ENCODE results near the gene AIF1.

AIF1 gene

DNA sequence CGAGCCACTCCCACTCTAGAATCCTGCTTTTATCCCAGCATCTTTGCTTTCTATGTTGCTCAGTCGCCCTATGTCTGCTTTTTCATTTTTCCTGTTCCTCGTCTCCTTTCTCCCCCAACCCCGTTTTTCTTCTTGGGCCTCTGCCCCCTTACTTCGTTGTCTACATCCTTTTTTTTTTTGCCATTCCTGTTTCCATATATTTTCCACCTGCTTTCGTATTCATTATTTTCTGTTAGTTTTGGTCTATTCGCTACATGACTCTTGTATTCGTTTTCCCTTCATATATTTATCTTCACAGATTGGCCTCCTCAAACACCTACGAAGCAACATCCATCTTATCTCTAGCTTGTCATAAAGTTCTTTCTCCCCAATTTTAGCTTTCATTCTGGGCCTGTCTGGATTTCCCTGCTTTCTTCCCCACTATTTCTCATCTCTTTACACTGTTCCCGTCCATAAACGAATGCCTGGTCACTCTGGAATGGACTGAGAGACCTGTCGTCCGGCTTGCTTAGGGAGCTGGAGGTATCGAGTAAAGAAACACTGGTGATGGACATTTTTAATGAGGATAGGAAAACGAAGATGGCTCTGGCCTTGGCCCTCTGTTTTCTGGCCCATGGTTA lies 6.4 kb downstream of the AIF1 start:
- DNase-seq: no peak

GRCh38 chr6:31621991-31622390 lies 7.0 kb downstream of the AIF1 start:
- DNase-seq: no peak

DNA sequence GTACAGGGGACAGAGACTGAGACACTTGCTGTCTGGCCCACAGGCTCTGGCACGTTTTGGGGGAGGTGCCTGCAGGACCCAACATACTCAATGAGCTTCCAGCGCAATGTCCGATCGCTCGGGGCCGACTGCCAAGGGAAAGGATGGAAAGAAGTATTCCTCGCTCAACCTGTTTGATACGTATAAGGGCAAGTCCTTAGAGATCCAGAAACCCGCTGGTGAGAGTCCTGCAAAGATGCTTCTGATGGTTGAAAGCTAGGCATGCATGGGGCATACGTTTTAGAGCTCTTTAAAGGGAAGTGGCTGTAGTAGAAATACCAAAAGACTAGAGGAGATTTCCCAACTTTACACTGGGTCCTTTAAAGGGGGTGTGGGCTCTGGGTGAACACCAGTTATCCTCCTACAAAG lies 7.7 kb downstream of the AIF1 start:
- no peak for DNase-seq

DNA sequence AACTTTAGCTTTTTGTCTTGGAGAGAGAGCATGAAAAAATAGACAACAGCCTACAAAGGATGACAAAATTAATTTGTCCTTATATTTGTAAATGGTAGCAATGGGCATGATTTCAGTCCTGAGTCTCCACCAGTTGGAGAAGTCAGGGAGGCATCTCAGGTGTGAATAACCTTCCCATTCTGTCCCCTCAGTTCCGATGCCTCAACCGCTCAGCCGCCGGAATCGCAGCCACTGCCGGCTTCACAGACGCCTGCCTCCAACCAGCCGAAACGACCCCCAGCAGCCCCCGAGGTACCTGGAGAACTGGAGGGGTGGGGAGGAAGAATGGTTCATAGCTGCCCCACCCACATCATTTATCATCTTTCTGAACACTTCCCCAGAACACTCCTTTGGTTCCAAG lies 9.0 kb downstream of the AIF1 start:
- DNase-seq: no peak

- DNase-seq: no peak
Measured at GRCh38 chr6:31626952-31627351, 11.9 kb downstream of the AIF1 start.

GRCh38 chr6:31627690-31628287 lies 12.8 kb downstream of the AIF1 start:
- DNase-seq: no peak

DNA sequence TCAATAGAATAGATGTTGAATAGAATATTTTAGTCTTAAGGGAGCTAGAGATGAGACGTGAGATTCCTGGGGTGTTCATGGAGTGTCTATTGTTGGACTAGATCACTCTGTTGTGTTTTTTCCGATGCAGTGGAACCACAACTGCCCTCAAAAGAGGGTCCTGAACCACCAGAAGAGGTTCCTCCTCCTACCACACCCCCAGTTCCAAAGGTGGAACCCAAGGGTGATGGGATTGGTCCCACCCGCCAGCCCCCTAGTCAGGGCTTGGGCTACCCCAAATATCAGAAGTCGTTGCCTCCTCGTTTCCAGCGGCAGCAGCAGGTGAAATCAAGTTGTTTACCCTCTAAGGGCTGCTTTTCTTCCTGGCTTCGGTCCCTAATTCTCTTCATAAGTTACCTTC lies 14.0 kb downstream of the AIF1 start:
- DNase-seq: no peak

DNA sequence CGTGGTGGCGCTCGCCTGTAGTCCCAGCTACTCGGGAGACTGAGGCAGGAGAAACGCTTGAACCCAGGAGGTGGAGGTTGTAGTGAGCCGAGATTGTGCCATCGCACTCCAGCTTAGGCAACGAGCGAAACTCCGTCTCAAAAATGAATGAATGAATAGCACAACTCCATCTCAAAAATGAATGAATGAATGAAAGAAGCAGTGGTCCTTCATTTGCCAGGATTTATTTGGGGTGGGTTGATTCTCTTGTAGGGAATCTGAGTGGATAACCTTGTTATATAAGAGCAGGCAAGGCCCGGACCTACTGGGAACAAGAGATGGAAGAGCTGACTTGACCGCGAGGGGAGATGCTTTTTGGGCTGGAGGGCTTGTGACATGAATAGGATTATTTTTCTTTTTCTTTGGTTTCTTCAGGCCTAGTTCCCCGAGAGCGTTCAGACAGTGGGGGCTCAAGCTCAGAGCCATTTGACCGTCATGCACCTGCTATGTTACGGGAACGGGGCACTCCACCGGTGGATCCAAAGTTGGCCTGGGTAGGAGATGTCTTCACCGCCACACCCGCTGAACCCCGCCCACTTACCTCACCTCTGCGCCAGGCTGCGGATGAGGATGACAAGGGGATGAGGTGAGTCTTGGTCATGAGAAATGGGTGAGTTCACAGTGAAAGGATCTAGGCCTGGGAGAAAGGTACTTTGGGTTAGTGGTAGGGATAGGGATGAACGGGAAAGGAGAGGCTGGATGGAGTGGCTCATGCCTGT lies 15.3 kb downstream of the AIF1 start:
- no peak for DNase-seq

DNA sequence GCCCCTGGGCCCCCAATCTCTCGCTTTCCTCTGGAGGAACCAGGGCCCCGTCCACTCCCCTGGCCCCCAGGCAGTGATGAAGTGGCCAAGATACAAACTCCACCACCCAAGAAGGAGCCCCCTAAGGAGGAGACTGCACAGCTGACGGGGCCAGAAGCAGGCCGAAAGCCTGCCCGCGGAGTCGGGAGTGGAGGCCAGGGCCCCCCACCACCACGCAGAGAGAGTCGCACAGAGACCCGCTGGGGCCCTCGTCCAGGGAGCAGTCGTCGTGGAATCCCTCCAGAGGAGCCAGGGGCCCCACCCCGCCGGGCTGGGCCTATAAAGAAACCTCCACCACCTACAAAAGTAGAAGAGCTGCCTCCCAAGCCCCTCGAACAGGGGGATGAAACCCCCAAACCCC lies 16.2 kb downstream of the AIF1 start:
- DNase-seq: no peak

GRCh38 chr6:31631681-31632278 lies 16.7 kb downstream of the AIF1 start:
- no peak for DNase-seq

GRCh38 chr6:31632279-31632946 lies 17.4 kb downstream of the AIF1 start:
- no peak for DNase-seq

- no peak for DNase-seq
Measured at GRCh38 chr6:31633447-31633846, 18.4 kb downstream of the AIF1 start.

DNA sequence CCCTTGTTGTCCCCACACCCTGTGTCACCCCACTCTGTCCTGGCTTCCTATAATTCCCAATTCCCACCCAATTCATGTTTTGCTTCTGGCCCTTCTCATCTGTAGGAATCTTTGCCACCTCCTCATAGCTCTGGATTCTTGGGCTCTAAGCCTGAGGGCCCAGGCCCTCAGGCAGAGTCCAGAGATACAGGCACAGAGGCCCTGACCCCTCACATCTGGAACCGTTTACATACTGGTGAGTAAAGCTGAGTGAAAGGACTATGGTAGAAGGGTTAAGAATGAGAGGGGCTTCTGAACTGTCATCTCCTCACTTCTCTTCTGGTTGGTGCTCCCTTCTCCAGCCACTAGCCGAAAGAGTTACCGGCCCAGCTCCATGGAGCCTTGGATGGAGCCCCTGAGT lies 19.1 kb downstream of the AIF1 start:
- DNase-seq: no peak

GRCh38 chr6:31634969-31635575 lies 20.0 kb downstream of the AIF1 start:
- no peak for DNase-seq

DNA sequence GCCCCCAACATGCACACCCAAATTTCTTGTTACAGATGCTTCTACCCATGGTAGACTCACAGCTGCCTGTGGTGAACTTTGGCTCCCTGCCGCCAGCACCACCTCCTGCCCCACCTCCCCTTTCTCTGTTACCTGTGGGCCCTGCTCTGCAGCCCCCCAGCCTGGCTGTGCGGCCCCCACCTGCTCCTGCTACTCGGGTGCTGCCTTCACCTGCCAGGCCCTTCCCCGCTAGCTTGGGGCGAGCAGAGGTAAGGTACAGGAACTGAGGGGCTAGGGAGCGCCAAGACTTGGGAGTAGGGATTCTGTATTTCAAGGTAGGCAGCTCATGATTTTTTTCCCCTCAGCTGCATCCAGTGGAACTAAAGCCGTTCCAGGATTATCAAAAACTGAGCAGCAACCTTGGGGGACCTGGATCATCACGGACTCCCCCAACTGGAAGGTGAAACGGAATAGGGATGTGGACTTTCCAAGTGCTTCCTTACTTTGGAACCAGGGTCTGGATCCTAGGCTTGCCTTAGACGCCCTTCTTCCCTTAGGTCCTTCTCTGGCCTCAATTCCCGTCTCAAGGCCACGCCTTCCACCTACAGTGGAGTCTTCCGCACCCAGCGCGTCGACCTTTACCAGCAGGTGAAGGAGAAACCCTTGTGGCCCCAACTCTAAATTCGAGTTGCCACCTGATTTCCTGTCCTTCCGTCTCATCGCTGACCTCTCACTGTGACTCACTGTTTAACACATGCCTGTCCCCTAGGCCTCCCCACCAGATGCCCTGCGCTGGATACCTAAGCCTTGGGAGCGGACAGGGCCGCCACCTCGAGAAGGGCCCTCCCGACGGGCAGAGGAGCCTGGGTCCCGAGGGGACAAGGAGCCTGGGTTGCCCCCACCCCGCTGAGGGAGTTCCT lies 21.9 kb downstream of the AIF1 start:
- no peak for DNase-seq

- DNase-seq: no peak
Measured at GRCh38 chr6:31639043-31639442, 24.0 kb downstream of the AIF1 start.

DNA sequence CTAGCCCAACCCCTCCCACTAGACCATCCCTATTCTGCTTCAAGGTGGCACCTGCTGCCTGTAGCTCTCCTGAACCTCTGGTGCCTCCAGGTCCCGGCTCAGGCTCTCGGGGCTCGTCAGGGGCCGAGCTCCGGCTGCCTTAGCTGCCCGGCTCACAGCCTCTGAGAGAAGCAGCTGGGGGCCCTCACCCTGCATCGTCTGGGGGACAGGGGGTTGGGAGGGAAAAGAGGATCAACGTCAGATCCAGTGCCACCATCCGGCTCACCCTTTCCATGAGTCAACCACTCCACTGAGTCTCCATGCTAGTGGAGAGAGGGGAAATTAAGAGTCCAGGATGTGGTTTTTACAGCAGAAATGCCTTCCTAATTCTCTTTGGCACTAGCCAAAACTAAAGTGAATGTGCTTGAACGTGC lies 24.4 kb downstream of the AIF1 start:
- DNase-seq: no peak

DNA sequence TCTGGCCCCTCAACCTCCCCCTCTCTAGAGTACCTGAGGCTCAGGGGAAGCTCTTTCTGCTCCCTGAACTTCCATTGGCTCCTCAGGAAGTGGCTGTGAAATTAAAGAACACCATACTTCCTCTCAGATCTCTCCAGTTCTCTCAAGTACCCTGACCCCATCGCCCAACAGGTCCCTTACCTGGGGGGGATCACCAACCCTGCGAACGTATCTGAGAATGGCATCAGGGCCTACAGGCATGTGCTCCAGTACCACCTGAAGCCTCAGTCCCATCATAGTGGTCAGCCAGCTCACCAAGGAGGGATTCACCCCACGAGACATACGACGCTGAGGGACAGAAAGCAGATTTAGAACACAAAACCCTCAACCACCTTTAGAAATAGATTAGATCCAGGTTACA lies 25.6 kb downstream of the AIF1 start:
- no peak for DNase-seq

DNA sequence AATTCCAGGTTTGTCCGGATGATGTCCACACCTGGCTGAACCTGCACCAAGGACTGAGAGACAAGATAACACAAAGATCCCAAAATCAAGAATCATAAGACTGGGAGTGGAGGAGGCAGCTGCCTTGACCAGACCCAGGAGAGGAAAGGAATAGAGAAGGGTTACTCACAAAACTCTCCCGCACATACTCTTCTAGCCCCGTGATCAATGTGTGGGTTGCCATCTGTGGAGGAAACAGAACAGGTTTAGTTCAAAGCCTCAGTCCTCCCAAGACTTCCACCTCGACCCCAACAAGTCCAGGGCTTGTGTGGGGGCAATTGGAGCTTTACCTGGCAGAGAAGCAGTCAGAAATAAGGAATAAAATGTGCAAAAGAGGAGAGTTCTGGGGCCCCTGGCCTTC lies 26.3 kb downstream of the AIF1 start:
- DNase-seq: no peak

- no peak for DNase-seq
Measured at GRCh38 chr6:31642798-31643570, 27.9 kb downstream of the AIF1 start.
